GM13976 (cell line): ENCODE results near the gene MED13L.

Source experiments
- DNase-seq: peaks from one replicate; pipeline ENCODE4 v3.0.0; 2012; ENCODE audit warnings: low spot score
- CTCF ChIP-seq: IDR thresholded peaks from 2 replicates; pipeline ENCODE4 v1.5.1; 2012; ENCODE audit warnings: borderline replicate concordance, mild to moderate bottlenecking; ENCODE audit not compliant: insufficient read depth; ENCODE audit errors: extremely low read depth, missing control alignments, control extremely low read depth
- in situ Hi-C: fragments of 300-500 bp; cut with MboI; formaldehyde crosslinking; loops from one replicate; pipeline ENCODE4 v1.12.0; 2022; ENCODE audit warnings: low sequenced_read_pairs, mixed read lengths, inconsistent platforms; ENCODE audit not compliant: unreplicated experiment

Gene MED13L

GRCh38 chr12:116282371-116283286, 5.1 kb upstream of the MED13L start:
- DNase-seq, result peak; percentile 37
- in situ Hi-C loops, result no loop called here
- no peak for TF ChIP-seq CTCF

GRCh38 chr12:116280595-116281290, 3.2 kb upstream of the MED13L start:
- in situ Hi-C loops, result no loop called here
- no peak for DNase-seq
- TF ChIP-seq CTCF, result no peak

GRCh38 chr12:116278667-116279066, 1.2 kb upstream of the MED13L start:
- no peak for DNase-seq
- TF ChIP-seq CTCF, result no peak
- in situ Hi-C loops, result no loop called here

- DNase-seq, result no peak
- TF ChIP-seq CTCF, result no peak
- in situ Hi-C loops, result no loop called here
Measured at GRCh38 chr12:116278279-116278626, 760 bp upstream of the MED13L start.

- in situ Hi-C loops, result no loop called here
- peak; percentile 59 for DNase-seq
- TF ChIP-seq CTCF, result no peak
Measured at GRCh38 chr12:116276652-116277466, 634 bp downstream of the MED13L start.

- TF ChIP-seq CTCF, result no peak
- no peak for DNase-seq
- in situ Hi-C loops, result no loop called here
Measured at GRCh38 chr12:116274551-116275375, 2.7 kb downstream of the MED13L start.
